Gastroesophageal sphincter (tissue), 4 donors: ENCODE results near the gene VPS13D. TPM values are rescaled to one million over a fixed set of nuclear protein-coding genes. Genes with fewer than 3 reads are reported as not detected.
A peak's percentile ranks its signal among the peaks of the same experiment; 100 is the strongest.

Experiments
- ATAC-seq: fragments of 150-250 bp; one replicate; pipeline ENCODE4 v1.9.1; 2016; ENCODE audit warnings: mild to moderate bottlenecking, moderate library complexity
- H3K27ac ChIP-seq, 4 donors: fragments of 200-600 bp; sonication (generic) in 3 of 4; 1 replicate in 3 of 4; 2 replicates in 1 of 4; pipeline ENCODE4 v1.5.1; 2016 to 2019
- H3K27me3 ChIP-seq: fragments of 200-600 bp; sonication (generic); one replicate; pipeline ENCODE4 v1.5.1; 2019
- H3K36me3 ChIP-seq, 2 donors: fragments of 200-600 bp; sonication (generic); one replicate each; pipeline ENCODE4 v1.5.1; 2019; ENCODE audit warnings: control low read depth in 1 of 2
- H3K4me1 ChIP-seq, 3 donors: fragments of 200-600 bp; sonication (generic); 1 replicate in 2 of 3; 2 replicates in 1 of 3; pipeline ENCODE4 v1.5.1; 2016 to 2019; ENCODE audit warnings: control low read depth in 2 of 3
- H3K4me3 ChIP-seq, 2 donors: fragments of 200-600 bp; sonication (generic); one replicate each; pipeline ENCODE4 v1.5.1; 2019; ENCODE audit warnings: mild to moderate bottlenecking in 1 of 2, moderate library complexity in 1 of 2
- H3K9me3 ChIP-seq, 3 donors: fragments of 200-600 bp; sonication (generic); one replicate each; pipeline ENCODE4 v1.5.1; 2017 to 2019; ENCODE audit warnings: control low read depth in 2 of 3
- EP300 ChIP-seq: sonication (generic); formaldehyde crosslinking; IDR thresholded peaks from one replicate; pipeline ENCODE4 v1.6.1; 2017; ENCODE audit warnings: antibody characterized with exemption, mild to moderate bottlenecking
- POLR2A ChIP-seq, 2 donors: fragments of 450-650 bp; IDR thresholded peaks; one replicate each; pipeline ENCODE4 v1.6.1; 2017; ENCODE audit warnings: antibody characterized with exemption in 2 of 2, mild to moderate bottlenecking in 2 of 2, moderate library complexity in 1 of 2
- POLR2AphosphoS5 ChIP-seq: sonication (generic); formaldehyde crosslinking; IDR thresholded peaks from one replicate; pipeline ENCODE4 v1.6.1; 2017; ENCODE audit warnings: antibody characterized with exemption
- WGBS, 2 donors: methylation state at CpG; one replicate each; pipeline ENCODE4 v1.1.5; 2018; ENCODE audit warnings: low coverage in 1 of 2; 5-methylcytosine and 5-hydroxymethylcytosine counted together
- total RNA-seq, 4 donors: library from RNA; depleted of rRNA; stranded (reverse); fragments of >200 nt; gene quantifications; one replicate each; pipeline ENCODE4 v1.1.0, GENCODE V29; 2016
- TF ChIP-seq, protein P1 (sequence below), 4 experiments: fragments of 200-600 bp in 2 of 4; fragments of 450-650 bp in 2 of 4; sonication (generic) in 1 of 4; IDR thresholded peaks; one replicate each; pipeline ENCODE4 v1.5.1; 2017 to 2019; ENCODE audit warnings: antibody characterized with exemption in 4 of 4, mild to moderate bottlenecking in 2 of 4, moderate library complexity in 2 of 4

Gene VPS13D
- total RNA-seq, 4 donors from 2014 or later: 62.3 to 95.5 (median 81.5) TPM

DNA sequence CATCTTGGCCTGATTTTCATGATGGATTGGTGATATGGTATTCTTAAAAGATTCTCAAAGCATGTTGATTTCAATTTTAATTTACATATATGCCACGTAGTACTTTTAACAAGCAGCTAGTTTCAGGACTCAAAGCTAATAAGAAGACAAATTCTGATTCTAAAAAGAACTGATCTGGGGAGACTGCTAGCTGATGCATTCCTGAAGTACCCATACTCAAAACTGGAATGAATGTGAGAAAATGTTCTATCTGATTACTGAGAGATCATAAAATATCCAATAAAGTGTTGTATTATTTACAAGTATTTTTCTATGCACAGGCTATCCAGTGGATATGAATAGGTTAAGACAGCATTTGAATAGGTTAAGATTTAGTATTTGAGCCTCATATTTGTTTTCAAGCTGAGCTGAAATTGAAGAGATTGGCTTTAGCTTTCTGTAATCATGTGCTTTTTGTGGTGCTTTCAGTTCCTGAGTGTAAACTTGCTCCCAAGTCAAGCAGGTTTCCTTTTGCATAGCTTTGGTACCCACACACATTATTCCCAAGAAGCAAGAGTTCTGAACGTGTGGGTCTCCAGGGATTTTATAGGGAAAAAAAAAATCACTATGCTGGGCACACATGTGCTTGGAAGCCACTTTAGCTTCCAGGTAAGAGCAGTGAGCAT, 114.1 kb downstream of the VPS13D start:
- H3K4me1 ChIP-seq: peaks cover 10 to 93% (median 14%) of the 10 kb centered on the region in 3 donors
- no peaks in the 10 kb centered on the region for H3K9me3 ChIP-seq
- peaks cover under 1 to 47% of the 10 kb centered on the region in 2 donors for H3K36me3 ChIP-seq
- ATAC-seq: no peak
- peak overlapping the region in 3 of 4 donors; percentile 51 to 64 (median 56) for H3K27ac ChIP-seq
- WGBS, 2 donors: 54 to 80% methylated on average over 1 to 2 of the region's 2 CpGs
- TF ChIP-seq EP300: no peak
- TF ChIP-seq POLR2A (IDR thresholded peaks at IDR 0.05): no peak
- TF ChIP-seq, protein P1, sequence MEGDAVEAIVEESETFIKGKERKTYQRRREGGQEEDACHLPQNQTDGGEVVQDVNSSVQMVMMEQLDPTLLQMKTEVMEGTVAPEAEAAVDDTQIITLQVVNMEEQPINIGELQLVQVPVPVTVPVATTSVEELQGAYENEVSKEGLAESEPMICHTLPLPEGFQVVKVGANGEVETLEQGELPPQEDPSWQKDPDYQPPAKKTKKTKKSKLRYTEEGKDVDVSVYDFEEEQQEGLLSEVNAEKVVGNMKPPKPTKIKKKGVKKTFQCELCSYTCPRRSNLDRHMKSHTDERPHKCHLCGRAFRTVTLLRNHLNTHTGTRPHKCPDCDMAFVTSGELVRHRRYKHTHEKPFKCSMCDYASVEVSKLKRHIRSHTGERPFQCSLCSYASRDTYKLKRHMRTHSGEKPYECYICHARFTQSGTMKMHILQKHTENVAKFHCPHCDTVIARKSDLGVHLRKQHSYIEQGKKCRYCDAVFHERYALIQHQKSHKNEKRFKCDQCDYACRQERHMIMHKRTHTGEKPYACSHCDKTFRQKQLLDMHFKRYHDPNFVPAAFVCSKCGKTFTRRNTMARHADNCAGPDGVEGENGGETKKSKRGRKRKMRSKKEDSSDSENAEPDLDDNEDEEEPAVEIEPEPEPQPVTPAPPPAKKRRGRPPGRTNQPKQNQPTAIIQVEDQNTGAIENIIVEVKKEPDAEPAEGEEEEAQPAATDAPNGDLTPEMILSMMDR (IDR thresholded peaks at IDR 0.05): no peak
- no peak for TF ChIP-seq POLR2AphosphoS5
- H3K27me3 ChIP-seq: no peaks in the 10 kb centered on the region
- H3K4me3 ChIP-seq: peak overlapping the region in 1 of 2 donors; percentile 13

DNA sequence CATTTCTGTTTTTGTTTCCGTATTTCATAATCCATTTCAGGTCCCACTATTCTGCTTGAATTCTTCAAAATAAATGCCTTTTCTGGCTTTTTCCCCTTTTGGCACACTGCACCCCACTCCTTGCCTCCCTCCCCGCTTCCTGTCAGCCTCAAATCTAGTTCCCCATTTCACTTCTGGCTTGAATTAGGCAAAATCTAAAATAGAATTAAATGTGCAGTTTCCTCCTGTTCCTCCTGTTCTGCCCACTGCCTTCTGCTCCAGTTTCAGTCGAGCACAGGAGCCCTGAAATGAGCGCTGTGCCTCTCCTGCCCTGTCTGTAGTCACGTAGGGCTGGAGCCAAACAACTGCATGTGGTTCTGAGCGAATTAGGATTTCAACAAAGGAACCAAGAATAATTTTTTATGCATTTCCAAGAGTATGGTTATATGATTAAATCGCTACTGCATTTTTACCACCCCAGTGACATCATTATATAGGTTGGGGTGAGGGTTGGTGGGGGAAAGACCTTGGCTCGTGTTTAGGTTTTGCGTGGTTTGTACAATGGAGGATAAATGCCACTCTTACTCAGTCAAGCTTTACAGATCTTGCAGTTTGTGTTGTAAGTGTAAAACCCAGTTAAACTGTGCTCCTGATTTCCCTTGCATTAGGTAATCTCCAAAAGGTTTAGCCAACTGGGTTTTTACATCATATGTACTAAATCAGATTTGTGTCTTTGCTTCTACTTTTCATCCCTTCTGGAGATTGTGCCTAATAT, 114.9 kb downstream of the VPS13D start:
- Histone ChIP-seq H3K36me3 (peaks cover 3 to 55% of the 10 kb centered on the region in 2 donors), H3K27ac (peak overlapping the region in 3 of 4 donors; percentile 51 to 64 (median 56)), H3K4me1 (peaks cover 2 to 85% (median 11%) of the 10 kb centered on the region in 3 donors), H3K4me3 (peak overlapping the region; percentile 7 to 13), H3K27me3 (no peaks in the 10 kb centered on the region), H3K9me3 (no peaks in the 10 kb centered on the region)
- peak; percentile 43 for ATAC-seq
- no peak for TF ChIP-seq POLR2A (IDR thresholded peaks at IDR 0.05)
- no peak for TF ChIP-seq EP300
- TF ChIP-seq, protein P1 (IDR thresholded peaks at IDR 0.05): no peak
- TF ChIP-seq POLR2AphosphoS5: no peak
- WGBS, 2 donors: 55 to 71% methylated on average over 6 to 9 of the region's 9 CpGs

DNA sequence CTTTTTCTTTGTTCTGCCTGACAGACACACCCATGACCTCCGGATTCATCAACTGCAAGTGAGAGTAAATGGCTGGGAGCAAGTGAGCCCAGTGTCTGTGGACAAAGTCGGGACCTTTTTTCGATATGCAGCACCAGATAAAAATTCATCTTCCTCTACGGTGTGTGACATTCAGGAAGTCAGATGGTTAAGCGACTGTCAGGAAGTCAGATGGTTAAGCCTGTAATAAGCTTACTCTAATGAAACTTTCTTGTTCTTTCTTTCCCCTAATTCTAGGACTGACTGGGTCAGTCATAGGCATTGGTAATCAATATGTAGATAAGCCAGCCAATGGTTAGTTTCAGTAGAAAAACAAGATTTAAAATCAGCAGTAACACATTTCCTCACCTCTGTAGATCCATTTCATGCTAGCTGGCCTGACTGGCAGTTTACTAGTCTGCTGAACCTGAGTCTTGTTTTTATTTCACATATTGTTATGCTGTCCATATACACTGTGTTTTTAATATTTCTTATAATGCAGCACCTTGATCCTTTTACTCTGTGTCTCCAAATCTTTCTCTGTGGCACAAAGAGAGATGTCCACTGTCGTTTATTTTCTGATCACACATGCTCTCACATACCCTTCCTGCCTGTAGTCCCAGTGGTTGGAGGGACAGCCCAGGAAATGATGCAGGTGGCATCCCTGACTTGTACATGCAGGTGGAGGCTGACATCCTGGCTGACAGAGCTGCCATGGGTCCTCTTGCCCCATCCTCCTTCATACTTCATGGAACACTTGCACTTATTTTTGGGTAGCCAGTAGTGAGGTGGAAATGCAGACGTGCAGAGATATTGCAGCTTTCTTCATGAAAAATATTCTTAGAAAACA, 115.8 kb downstream of the VPS13D start:
- Histone ChIP-seq H3K4me3 (no peak overlapping the region), H3K9me3 (no peaks in the 10 kb centered on the region), H3K36me3 (peaks cover 3 to 63% of the 10 kb centered on the region in 2 donors), H3K27ac (peak overlapping the region in 3 of 4 donors; percentile 51 to 64 (median 56)), H3K4me1 (peaks cover 0 to 77% (median 3%) of the 10 kb centered on the region in 3 donors), H3K27me3 (no peaks in the 10 kb centered on the region)
- ATAC-seq: no peak
- TF ChIP-seq, protein P1 (IDR thresholded peaks at IDR 0.05): no peak
- TF ChIP-seq POLR2AphosphoS5: no peak
- TF ChIP-seq POLR2A (IDR thresholded peaks at IDR 0.05): no peak
- no peak for TF ChIP-seq EP300
- WGBS, 2 donors: 55 to 72% methylated on average over 5 to 7 of the region's 7 CpGs

DNA sequence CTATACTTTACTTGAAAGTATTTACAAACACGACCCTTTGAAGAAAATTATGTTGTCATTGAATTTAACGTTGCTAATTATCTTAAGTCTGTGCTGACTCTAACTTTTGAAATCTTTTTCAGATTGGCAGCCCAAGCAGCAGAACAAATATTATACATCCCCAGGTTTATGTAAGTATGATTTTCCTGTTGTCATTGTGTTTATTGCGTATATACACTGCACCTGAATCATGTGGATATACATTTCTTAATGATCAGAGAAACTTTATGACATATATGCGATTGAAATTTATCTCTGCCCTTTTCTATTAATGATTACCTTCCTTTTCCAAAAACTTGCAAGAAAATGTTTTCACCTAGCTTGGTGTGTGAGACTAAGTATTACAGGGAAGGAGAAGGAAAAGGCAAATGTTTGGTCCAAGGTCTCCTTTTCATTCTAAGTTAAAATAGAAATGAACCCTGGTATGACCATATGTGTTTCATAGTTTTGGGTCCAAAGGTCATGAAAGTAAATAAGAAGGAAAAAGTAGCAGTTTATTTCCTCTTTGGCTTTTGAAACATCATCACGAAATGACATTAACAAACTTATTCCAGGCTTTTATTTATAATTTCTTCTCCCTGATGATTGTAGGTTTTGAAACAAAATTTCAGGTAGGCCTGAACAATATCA, 116.8 kb downstream of the VPS13D start:
- Histone ChIP-seq H3K4me1 (peaks cover 0 to 66% (median 0%) of the 10 kb centered on the region in 3 donors), H3K27ac (no peak overlapping the region)

More for the DNA sequence above, 116.8 kb downstream of the VPS13D start:
- Histone ChIP-seq H3K4me3 (no peak overlapping the region), H3K27me3 (no peaks in the 10 kb centered on the region), H3K9me3 (peaks cover 0 to 3% (median 0%) of the 10 kb centered on the region in 3 donors), H3K36me3 (peaks cover 3 to 73% of the 10 kb centered on the region in 2 donors)
- 81 to 90% methylated on average over 5 of the region's 5 CpGs for WGBS, 2 donors
- TF ChIP-seq, protein P1 (IDR thresholded peaks at IDR 0.05): no peak
- no peak for TF ChIP-seq POLR2A (IDR thresholded peaks at IDR 0.05)
- TF ChIP-seq POLR2AphosphoS5: no peak
- no peak for TF ChIP-seq EP300
- no peak for ATAC-seq
